ENCODE measurements around the gene TMPRSS11F.

TMPRSS11F gene

GRCh38 chr4:68076194-68076593, 53.5 kb downstream of the TMPRSS11F start:
- no peak for DNase-seq

- no peak for DNase-seq
These were observed 55.3 kb downstream of the TMPRSS11F start for GRCh38 chr4:68074397-68074796.

GRCh38 chr4:68070302-68070701, 59.4 kb downstream of the TMPRSS11F start:
- DNase-seq, result no peak

GRCh38 chr4:68062501-68062900, 67.2 kb downstream of the TMPRSS11F start:
- DNase-seq, result no peak

GRCh38 chr4:68038272-68038671, 91.4 kb downstream of the TMPRSS11F start:
- no peak for DNase-seq

- no peak for DNase-seq
These were observed 108.5 kb downstream of the TMPRSS11F start for GRCh38 chr4:68021185-68021584.

- DNase-seq, result no peak
These were observed 118.0 kb downstream of the TMPRSS11F start for GRCh38 chr4:68011684-68012083.

All from NCI-H526 treated with DMSO at 0.1 percent for 48 hours (cell line).